PFSK-1 (cell line): ENCODE data around the gene CAB39. TPM values are rescaled to one million over a fixed set of nuclear protein-coding genes. Genes with fewer than 3 reads are reported as not detected.
A peak's percentile ranks its signal among the peaks of the same experiment; 100 is the strongest.

Experiments used
- FOXP2 ChIP-seq: optimal IDR thresholded peaks from 2 replicates; pipeline ENCODE3; 2011; ENCODE audit warnings: borderline replicate concordance, control low read depth, inconsistent platforms; ENCODE audit not compliant: insufficient read depth; ENCODE audit errors: extremely low read length, extremely low read depth
- POLR2AphosphoS5 ChIP-seq: IDR thresholded peaks from 2 replicates; pipeline ENCODE4 v1.6.1; 2012; ENCODE audit warnings: low read depth, mild to moderate bottlenecking, control low read depth, low read length, moderate library complexity
- REST ChIP-seq, 2 experiments: IDR thresholded peaks; 2 replicates each; pipeline versions ENCODE4 v1.6.1 to v1.8.0; 2011 to 2012; ENCODE audit warnings: low read depth in 2 of 2, low read length in 2 of 2, control low read depth in 1 of 2, inconsistent platforms in 1 of 2, mild to moderate bottlenecking in 1 of 2, moderate library complexity in 1 of 2; ENCODE audit not compliant: insufficient read depth in 1 of 2
- SIN3A ChIP-seq: IDR thresholded peaks from 2 replicates; pipeline ENCODE4 v1.6.1; 2012; ENCODE audit warnings: mild to moderate bottlenecking, low read length, moderate library complexity, borderline replicate concordance; ENCODE audit not compliant: insufficient read depth
- TAF1 ChIP-seq: IDR thresholded peaks from 2 replicates; pipeline ENCODE4 v1.6.1; 2012; ENCODE audit warnings: low read length, control low read depth, borderline replicate concordance; ENCODE audit not compliant: insufficient read depth
- polyA plus RNA-seq: library from polyadenylated mRNA; unstranded; fragments of >200 nt; gene quantifications from one replicate; pipeline ENCODE4 v1.2.1, GENCODE V29; 2012; ENCODE audit warnings: low read depth, missing spikeins; ENCODE audit not compliant: insufficient read length

Gene CAB39
- polyA plus RNA-seq = 13.2 TPM

GRCh38 chr2:230712443-230713330, at the start of gene CAB39:
Gene CAB39 (plus strand): TSS chr2:230712842. CDS start chr2:230760002, 47,160 bp downstream.
- TF ChIP-seq FOXP2 (peak; percentile 87), POLR2AphosphoS5 (peak; percentile 76), TAF1 (0 out of 2 replicates have a peak, but pooled peaks have one; percentile 29), SIN3A (no peak), REST (IDR thresholded peaks at IDR 0.05; ENCODE audit: insufficient read depth in 1 of 2, low read depth in 2 of 2, low read length in 2 of 2) (peak in 1 of 2 experiments; percentile 36; a peak in 1 of 4 replicates)

- no peak for TF ChIP-seq SIN3A
These were observed 48.5 kb upstream of the CAB39 start for GRCh38 chr2:230664128-230664527.

- TF ChIP-seq FOXP2 = no peak
- no peak for TF ChIP-seq POLR2AphosphoS5
- TF ChIP-seq TAF1 = no peak
- no peak for TF ChIP-seq REST (IDR thresholded peaks at IDR 0.05; ENCODE audit: insufficient read depth in 1 of 2, low read depth in 2 of 2, low read length in 2 of 2)
- TF ChIP-seq SIN3A = no peak
These were observed 47.8 kb upstream of the CAB39 start for GRCh38 chr2:230664844-230665243.

GRCh38 chr2:230665263-230665691, 47.4 kb upstream of the CAB39 start:
- TF ChIP-seq REST (IDR thresholded peaks at IDR 0.05; ENCODE audit: insufficient read depth in 1 of 2, low read depth in 2 of 2, low read length in 2 of 2) (no peak), TAF1 (no peak), SIN3A (no peak), FOXP2 (no peak), POLR2AphosphoS5 (no peak)

- TF ChIP-seq SIN3A (no peak), TAF1 (no peak), REST (IDR thresholded peaks at IDR 0.05; ENCODE audit: insufficient read depth in 1 of 2, low read depth in 2 of 2, low read length in 2 of 2) (no peak), FOXP2 (no peak), POLR2AphosphoS5 (no peak)
These were observed 46.2 kb upstream of the CAB39 start for GRCh38 chr2:230666446-230666845.
